Glutamatergic neuron (in vitro differentiated cells): ENCODE results near the gene LDLRAD4. TPM values are rescaled to one million over a fixed set of nuclear protein-coding genes. Genes with fewer than 3 reads are reported as not detected.

Source experiments
- DNase-seq: peaks from one replicate; pipeline ENCODE4 v3.0.0; 2022
- H3K27ac Mint-ChIP-seq: one replicate; pipeline ENCODE4 v1.8.0; 2020; ENCODE audit warnings: mild to moderate bottlenecking, mixed read lengths, inconsistent platforms; ENCODE audit not compliant: unreplicated experiment
- H3K27me3 Mint-ChIP-seq: one replicate; pipeline ENCODE4 v1.8.0; 2020; ENCODE audit warnings: mild to moderate bottlenecking, moderate library complexity, mixed read lengths, inconsistent platforms; ENCODE audit not compliant: unreplicated experiment
- H3K36me3 Mint-ChIP-seq: one replicate; pipeline ENCODE4 v1.8.0; 2020; ENCODE audit warnings: mild to moderate bottlenecking, mixed read lengths, inconsistent platforms; ENCODE audit not compliant: unreplicated experiment
- H3K4me1 Mint-ChIP-seq: one replicate; pipeline ENCODE4 v1.8.0; 2020; ENCODE audit warnings: mild to moderate bottlenecking, low read depth, mixed read lengths, inconsistent platforms; ENCODE audit not compliant: unreplicated experiment
- H3K4me3 Mint-ChIP-seq: one replicate; pipeline ENCODE4 v1.8.0; 2020; ENCODE audit warnings: mild to moderate bottlenecking, mixed read lengths, inconsistent platforms; ENCODE audit not compliant: unreplicated experiment
- H3K9me3 Mint-ChIP-seq: one replicate; pipeline ENCODE4 v1.8.0; 2020; ENCODE audit warnings: mild to moderate bottlenecking, moderate library complexity, mixed read lengths, inconsistent platforms; ENCODE audit not compliant: unreplicated experiment
- CTCF ChIP-seq: fragments of 200-600 bp; sonication (generic); IDR thresholded peaks from one replicate; pipeline ENCODE4 v1.5.0; 2021; ENCODE audit not compliant: partially characterized antibody, unreplicated experiment
- total RNA-seq: library from RNA; stranded (reverse); fragmentation: NEBNext Ultra II Directional; extraction: Animal tissue kit (Norgen Biotek cat#: 25700); gene quantifications from one replicate; pipeline ENCODE4 v1.2.1, GENCODE V29; 2021; ENCODE audit not compliant: unreplicated experiment

LDLRAD4 gene
- total RNA-seq, 1 donor from 2014 or later = 0.29 TPM

GRCh38 chr18:13397504-13398163 lies 179.1 kb downstream of the LDLRAD4 start:
- TF ChIP-seq CTCF = no peak
- Mint-ChIP-seq H3K4me1 (peaks cover 11% of the 10 kb centered on the region), H3K27ac (no peak overlapping the region), H3K36me3 (no peaks in the 10 kb centered on the region), H3K4me3 (no peak overlapping the region), H3K27me3 (peaks cover 8% of the 10 kb centered on the region), H3K9me3 (no peaks in the 10 kb centered on the region)
- no peak for DNase-seq

GRCh38 chr18:13398631-13399030 lies 180.1 kb downstream of the LDLRAD4 start:
- no peaks in the 10 kb centered on the region for H3K36me3 Mint-ChIP-seq
- H3K27me3 Mint-ChIP-seq = peaks cover 10% of the 10 kb centered on the region
- H3K27ac Mint-ChIP-seq = no peak overlapping the region
- DNase-seq = no peak
- H3K4me1 Mint-ChIP-seq = peaks cover 11% of the 10 kb centered on the region
- no peaks in the 10 kb centered on the region for H3K9me3 Mint-ChIP-seq
- no peak for TF ChIP-seq CTCF
- no peak overlapping the region for H3K4me3 Mint-ChIP-seq

- Mint-ChIP-seq H3K27ac (no peak overlapping the region), H3K4me3 (no peak overlapping the region), H3K9me3 (no peaks in the 10 kb centered on the region), H3K27me3 (peaks cover 11% of the 10 kb centered on the region), H3K36me3 (no peaks in the 10 kb centered on the region), H3K4me1 (peaks cover 11% of the 10 kb centered on the region)
- no peak for DNase-seq
- TF ChIP-seq CTCF = no peak
Measured at GRCh38 chr18:13399511-13399910, 181.0 kb downstream of the LDLRAD4 start.

GRCh38 chr18:13400636-13401315 lies 182.2 kb downstream of the LDLRAD4 start:
- Mint-ChIP-seq H3K27ac (no peak overlapping the region), H3K36me3 (no peaks in the 10 kb centered on the region)
- DNase-seq = no peak

More at GRCh38 chr18:13400636-13401315, 182.2 kb downstream of the LDLRAD4 start:
- Mint-ChIP-seq H3K4me1 (peaks cover 5% of the 10 kb centered on the region), H3K27me3 (peaks cover 11% of the 10 kb centered on the region), H3K9me3 (no peaks in the 10 kb centered on the region), H3K4me3 (no peak overlapping the region)
- no peak for TF ChIP-seq CTCF
